A549 (cell line): Measurements from ENCODE around the gene LRRC4C. TPM values are rescaled to one million over a fixed set of nuclear protein-coding genes. Genes with fewer than 3 reads are reported as not detected.

Experiments
- ATAC-seq, 2 experiments: fragments of 200-7000 bp in 1 of 2; fragments of >200 bp in 1 of 2; cut with Nextera tagmentation in 1 of 2; cut with Tn5 transposase in 1 of 2; 3 replicates each; pipeline versions ENCODE4 v1.8.0 to v1.9.1; 2018 to 2020; ENCODE audit warnings: mild to moderate bottlenecking in 1 of 2, moderate library complexity in 1 of 2
- CTCF ChIA-PET: fragments of 300-600 bp; sonication (Branson Sonifier 250); formaldehyde crosslinking; extraction: SDS; loops from one replicate; lab custom pipeline; 2021; ENCODE audit warnings: antibody characterized with exemption, inconsistent platforms; lab: Yijun Ruan, JAX
- POLR2A ChIA-PET: fragments of 350-600 bp; formaldehyde crosslinking; extraction: SDS; loops from one replicate; lab custom pipeline; 2021; ENCODE audit warnings: antibody characterized with exemption, inconsistent platforms; lab: Yijun Ruan, JAX
- DNase-seq, 2 experiments: peaks; one replicate each; pipeline versions ENCODE4 v3.0.0 to v3.0.0-alpha.2; 2011 to 2016; ENCODE audit warnings: low read depth in 1 of 2, low spot score in 1 of 2
- FAIRE-seq: peaks from 2 replicates; lab custom pipeline; 2011; peaks lifted over from hg19 to GRCh38; lab: Jason Lieb, UNC
- H3K27ac ChIP-seq, 2 experiments: fragments of >200 bp; sonication (Bioruptor Twin); formaldehyde crosslinking; 3 replicates each; pipeline ENCODE4 v1.5.1; 2016 to 2017
- H3K4me1 ChIP-seq: fragments of >200 bp; sonication (Bioruptor Twin); formaldehyde crosslinking; 3 replicates; pipeline ENCODE4 v1.6.1; 2016
- H3K4me2 ChIP-seq: fragments of >200 bp; sonication (Bioruptor Twin); formaldehyde crosslinking; 3 replicates; pipeline ENCODE4 v1.6.1; 2016
- H3K4me3 ChIP-seq: fragments of >200 bp; sonication (Bioruptor Twin); formaldehyde crosslinking; 3 replicates; pipeline ENCODE4 v1.5.1; 2016
- H3K9me3 ChIP-seq: fragments of >200 bp; sonication (Bioruptor Twin); formaldehyde crosslinking; 3 replicates; pipeline ENCODE4 v1.6.1; 2016
- BCL3 ChIP-seq: fragments of >200 bp; sonication (Bioruptor Twin); formaldehyde crosslinking; IDR thresholded peaks from 3 replicates; pipeline ENCODE4 v1.6.1; 2016
- CHD2 ChIP-seq: fragments of 150-350 bp; IDR thresholded peaks from 2 replicates; pipeline ENCODE4 v1.6.1; 2014; ENCODE audit warnings: low read length; ENCODE audit not compliant: partially characterized antibody
- CTCF ChIP-seq: fragments of >200 bp; sonication (Bioruptor Twin); formaldehyde crosslinking; IDR thresholded peaks from 3 replicates; pipeline ENCODE4 v1.5.1; 2016
- EHF ChIP-seq: fragments of 250-450 bp; sonication (Bioruptor Pico); IDR thresholded peaks from 2 replicates; pipeline ENCODE4 v1.5.0; 2020; ENCODE audit warnings: mild to moderate bottlenecking
- EHMT2 ChIP-seq: fragments of 200-600 bp; sonication (generic); IDR thresholded peaks from 2 replicates; pipeline ENCODE4 v1.6.1; 2016; ENCODE audit warnings: antibody characterized with exemption, low read depth, mild to moderate bottlenecking, moderate library complexity
- ELK1 ChIP-seq: fragments of 150-350 bp; IDR thresholded peaks from 2 replicates; pipeline ENCODE4 v1.6.1; 2014; ENCODE audit warnings: low read depth, mild to moderate bottlenecking, low read length
- ESRRA ChIP-seq: fragments of 150-350 bp; IDR thresholded peaks from 2 replicates; pipeline ENCODE4 v1.6.1; 2014; ENCODE audit warnings: mild to moderate bottlenecking, low read length, borderline replicate concordance
- HMGXB4 ChIP-seq: fragments of 250-450 bp; sonication (Bioruptor Pico); IDR thresholded peaks from 2 replicates; pipeline ENCODE4 v1.5.0; 2021; ENCODE audit warnings: mild to moderate bottlenecking, moderate library complexity, borderline replicate concordance
- HOXB5 ChIP-seq: fragments of 250-450 bp; sonication (Bioruptor Pico); IDR thresholded peaks from 2 replicates; pipeline ENCODE4 v1.5.0; 2020; ENCODE audit warnings: mild to moderate bottlenecking, moderate library complexity
- KDM1A ChIP-seq: fragments of 200-600 bp; sonication (generic); IDR thresholded peaks from 2 replicates; pipeline ENCODE4 v1.6.1; 2016; ENCODE audit warnings: low read depth, mild to moderate bottlenecking
- MAX ChIP-seq: IDR thresholded peaks from 2 replicates; pipeline ENCODE4 v1.6.1; 2012
- MYC ChIP-seq: IDR thresholded peaks from 2 replicates; pipeline ENCODE4 v1.6.1; 2012; ENCODE audit warnings: mild to moderate bottlenecking, inconsistent platforms, low read length, improper control_type of control experiment, borderline replicate concordance
- PBX3 ChIP-seq: IDR thresholded peaks from 2 replicates; pipeline ENCODE4 v1.6.1; 2012
- POLR2A ChIP-seq: IDR thresholded peaks from 2 replicates; pipeline ENCODE4 v1.6.1; 2012; ENCODE audit warnings: mild to moderate bottlenecking, low read length
- RFX5 ChIP-seq: fragments of 450-650 bp; IDR thresholded peaks from 2 replicates; pipeline ENCODE4 v1.7.1; 2014; ENCODE audit warnings: antibody characterized with exemption, mild to moderate bottlenecking, moderate library complexity
- RNF2 ChIP-seq: fragments of 200-600 bp; sonication (generic); IDR thresholded peaks from 2 replicates; pipeline ENCODE4 v1.6.1; 2016; ENCODE audit warnings: low read depth, mild to moderate bottlenecking, antibody characterized with exemption, moderate library complexity, borderline replicate concordance
- SREBF2 ChIP-seq: fragments of 450-650 bp; IDR thresholded peaks from 2 replicates; pipeline ENCODE4 v1.6.1; 2014; ENCODE audit warnings: mild to moderate bottlenecking, moderate library complexity
- TP53 ChIP-seq: fragments of 250-450 bp; sonication (Bioruptor Pico); IDR thresholded peaks from 2 replicates; pipeline ENCODE4 v1.5.0; 2021; ENCODE audit warnings: mild to moderate bottlenecking, moderate library complexity
- ZFP36 ChIP-seq: fragments of 450-650 bp; IDR thresholded peaks from 2 replicates; pipeline ENCODE4 v1.6.1; 2014; ENCODE audit warnings: borderline replicate concordance; ENCODE audit not compliant: partially characterized antibody
- WGBS: methylation state at CpG from one replicate; pipeline ENCODE4 v1.1.6; 2017; ENCODE audit errors: missing lambda C conversion rate; 5-methylcytosine and 5-hydroxymethylcytosine counted together
- polyA plus RNA-seq, 4 experiments: library from polyadenylated mRNA; depleted of rRNA in 3 of 4; stranded (reverse); fragments of >200 nt; fragmentation: RNase III in 1 of 4; extraction: RNeasy Plus Mini Kit Qiagen cat#74134 plus additional on column Dnase treatment in 1 of 4; gene quantifications; 2 replicates in 3 of 4; 3 replicates in 1 of 4; pipeline ENCODE4 v1.2.3, GENCODE V29; 2011 to 2017

The LRRC4C gene
- polyA plus RNA-seq, 2 of the 4 experiments (the other 2 are of a cell fraction) = not detected

- WGBS = 2% methylated on average over 5 of the region's 5 CpGs
- Histone ChIP-seq H3K4me3 (no peak overlapping the region), H3K4me1 (no peaks in the 10 kb centered on the region), H3K9me3 (no peaks in the 10 kb centered on the region), H3K27ac (no peak overlapping the region), H3K4me2 (no peak overlapping the region)
- no peak for TF ChIP-seq ZFP36
- TF ChIP-seq MYC = no peak
- TF ChIP-seq EHF = no peak
- no peak for TF ChIP-seq ESRRA
- no peak for TF ChIP-seq ELK1
- no peak for DNase-seq
- ChIA-PET CTCF (interaction anchor here (1.1 kb wide), 1 partner anchor 19 kb away, joined by 3 read pairs; no protein-coding TSS in a partner anchor), POLR2A (no interaction called here)
- no peak for FAIRE-seq
- ATAC-seq = no peak
Measured at GRCh38 chr11:41307296-41308080, 152.0 kb downstream of the LRRC4C start.

GRCh38 chr11:41306431-41306830, 153.0 kb downstream of the LRRC4C start:
- Histone ChIP-seq H3K9me3 (no peaks in the 10 kb centered on the region), H3K27ac (no peak overlapping the region), H3K4me3 (no peak overlapping the region), H3K4me2 (no peak overlapping the region), H3K4me1 (no peaks in the 10 kb centered on the region)
- POLR2A ChIA-PET = no interaction called here
- WGBS = 25% methylated on average over 3 of the region's 3 CpGs
- ATAC-seq (no peak), FAIRE-seq (no peak), DNase-seq (no peak)
- CTCF ChIA-PET = no interaction called here
- TF ChIP-seq POLR2A = no peak
- no peak for TF ChIP-seq HOXB5
- TF ChIP-seq, all 56 proteins: peak for 0

GRCh38 chr11:41301023-41301422, 158.4 kb downstream of the LRRC4C start:
- Histone ChIP-seq H3K9me3 (no peaks in the 10 kb centered on the region), H3K27ac (no peak overlapping the region), H3K4me2 (no peak overlapping the region), H3K4me1 (no peaks in the 10 kb centered on the region), H3K4me3 (no peak overlapping the region)
- no peak for DNase-seq
- ChIA-PET CTCF (no interaction called here), POLR2A (no interaction called here)
- TF ChIP-seq CTCF (no peak), BCL3 (no peak), ZFP36 (no peak), KDM1A (no peak), EHMT2 (no peak)
- whole genome bisulfite sequencing = 3% methylated on average over 4 of the region's 4 CpGs
- no peak for FAIRE-seq
- no peak for ATAC-seq

GRCh38 chr11:41289408-41289807, 170.0 kb downstream of the LRRC4C start:
- no peak for FAIRE-seq
- 3% methylated on average over 3 of the region's 3 CpGs for WGBS
- Histone ChIP-seq H3K4me3 (no peak overlapping the region), H3K27ac (no peak overlapping the region), H3K4me1 (no peaks in the 10 kb centered on the region), H3K4me2 (no peak overlapping the region), H3K9me3 (no peaks in the 10 kb centered on the region)
- ChIA-PET CTCF (no interaction called here), POLR2A (no interaction called here)
- no peak for DNase-seq
- no peak for ATAC-seq
- TF ChIP-seq KDM1A (no peak), RFX5 (no peak), SREBF2 (no peak), RNF2 (no peak), HMGXB4 (CRISPR knock-in tag) (no peak), MAX (no peak), BCL3 (no peak), PBX3 (no peak), TP53 (no peak), CHD2 (no peak)
